GM12865 (cell line): Measurements from ENCODE around the gene CDC42BPA.

Experiments used
- DNase-seq: peaks from one replicate; pipeline ENCODE4 v3.0.0; 2010; ENCODE audit warnings: low read depth
- H3K4me3 ChIP-seq: 2 replicates; pipeline ENCODE4 v1.5.1; 2011; ENCODE audit warnings: mild to moderate bottlenecking, low read depth, low read length, control low read depth
- CTCF ChIP-seq: IDR thresholded peaks from 2 replicates; pipeline ENCODE4 v1.5.1; 2011; ENCODE audit warnings: low read length, control low read depth, low read depth, inconsistent platforms; ENCODE audit not compliant: insufficient read depth; ENCODE audit errors: missing control alignments

Gene CDC42BPA

GRCh38 chr1:227318016-227318852 is at the start of gene CDC42BPA:
CDC42BPA (minus strand) TSS chr1:227318492; CDS start chr1:227317182, 1,310 bp downstream.
- H3K4me3 ChIP-seq = no peak within 1 kb of the TSS
- TF ChIP-seq CTCF = no peak
- no peak for DNase-seq

GRCh38 chr1:227368009-227368408 is 49.7 kb upstream of the CDC42BPA start:
- no peak for TF ChIP-seq CTCF
- H3K4me3 ChIP-seq = no peak overlapping the region
- DNase-seq = no peak

- no peak for TF ChIP-seq CTCF
- DNase-seq = no peak
- H3K4me3 ChIP-seq = no peak overlapping the region
Observed at GRCh38 chr1:227365473-227366431, 47.5 kb upstream of the CDC42BPA start.

GRCh38 chr1:227364657-227365056 is 46.4 kb upstream of the CDC42BPA start:
- no peak overlapping the region for H3K4me3 ChIP-seq

GRCh38 chr1:227363825-227364224 is 45.5 kb upstream of the CDC42BPA start:
- TF ChIP-seq CTCF = no peak

More at GRCh38 chr1:227364657-227365056, 46.4 kb upstream of the CDC42BPA start:
- DNase-seq = no peak
- TF ChIP-seq CTCF = no peak

GRCh38 chr1:227362039-227362438 is 43.7 kb upstream of the CDC42BPA start:
- DNase-seq = no peak
- no peak overlapping the region for H3K4me3 ChIP-seq
- no peak for TF ChIP-seq CTCF

More at GRCh38 chr1:227363825-227364224, 45.5 kb upstream of the CDC42BPA start:
- DNase-seq = no peak
- no peak overlapping the region for H3K4me3 ChIP-seq
